ENCODE measurements around the gene CATSPER1.

Gene CATSPER1

DNA sequence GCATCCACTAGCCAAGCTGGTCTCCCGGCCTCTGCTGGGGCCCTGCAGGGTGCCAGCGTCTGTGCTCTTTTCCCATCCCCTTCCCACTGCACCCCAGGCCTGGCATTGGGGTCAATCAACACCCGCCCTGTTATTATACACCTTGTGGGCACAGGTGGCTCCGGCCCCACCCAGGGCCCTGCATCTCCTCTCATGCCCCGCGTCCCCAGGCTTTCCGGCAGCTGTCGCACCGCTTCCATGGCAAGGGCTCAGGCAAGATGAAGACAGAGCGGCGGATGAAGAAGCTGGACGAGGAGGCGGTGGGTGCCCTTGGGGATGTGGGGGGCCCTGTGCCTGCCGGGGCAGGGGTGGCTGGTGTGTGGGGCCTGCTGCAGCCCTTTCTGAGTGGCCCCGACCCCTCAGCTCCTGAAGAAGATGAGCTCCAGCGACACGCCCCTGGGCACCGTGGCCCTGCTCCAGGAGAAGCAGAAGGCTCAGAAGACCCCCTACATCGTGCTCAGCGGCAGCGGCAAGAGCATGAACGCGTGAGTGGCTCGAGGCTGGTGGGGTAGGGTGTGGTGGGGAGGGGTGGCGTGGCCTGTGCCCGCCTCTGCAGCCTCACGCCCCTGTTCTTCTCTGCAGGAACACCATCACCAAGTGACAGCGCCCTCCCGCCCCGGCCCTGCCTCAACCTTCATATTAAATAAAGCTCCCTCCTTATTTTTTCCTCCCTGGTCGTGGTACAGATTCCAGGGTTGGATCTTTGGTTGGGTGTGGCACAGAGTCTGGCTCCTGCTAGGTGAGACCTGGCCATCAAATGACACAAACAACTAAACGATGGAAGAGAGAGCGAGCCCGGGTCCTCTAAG is 47.7 kb downstream of the CATSPER1 start:
- no peaks in the 10 kb centered on the region for H3K9me3 Mint-ChIP-seq
- peaks cover 2% of the 10 kb centered on the region for H3K36me3 Mint-ChIP-seq
- peaks cover 6% of the 10 kb centered on the region for H3K4me1 Mint-ChIP-seq
- H3K27ac Mint-ChIP-seq: no peak overlapping the region
- H3K4me3 Mint-ChIP-seq: no peak overlapping the region
- no peaks in the 10 kb centered on the region for H3K27me3 Mint-ChIP-seq

DNA sequence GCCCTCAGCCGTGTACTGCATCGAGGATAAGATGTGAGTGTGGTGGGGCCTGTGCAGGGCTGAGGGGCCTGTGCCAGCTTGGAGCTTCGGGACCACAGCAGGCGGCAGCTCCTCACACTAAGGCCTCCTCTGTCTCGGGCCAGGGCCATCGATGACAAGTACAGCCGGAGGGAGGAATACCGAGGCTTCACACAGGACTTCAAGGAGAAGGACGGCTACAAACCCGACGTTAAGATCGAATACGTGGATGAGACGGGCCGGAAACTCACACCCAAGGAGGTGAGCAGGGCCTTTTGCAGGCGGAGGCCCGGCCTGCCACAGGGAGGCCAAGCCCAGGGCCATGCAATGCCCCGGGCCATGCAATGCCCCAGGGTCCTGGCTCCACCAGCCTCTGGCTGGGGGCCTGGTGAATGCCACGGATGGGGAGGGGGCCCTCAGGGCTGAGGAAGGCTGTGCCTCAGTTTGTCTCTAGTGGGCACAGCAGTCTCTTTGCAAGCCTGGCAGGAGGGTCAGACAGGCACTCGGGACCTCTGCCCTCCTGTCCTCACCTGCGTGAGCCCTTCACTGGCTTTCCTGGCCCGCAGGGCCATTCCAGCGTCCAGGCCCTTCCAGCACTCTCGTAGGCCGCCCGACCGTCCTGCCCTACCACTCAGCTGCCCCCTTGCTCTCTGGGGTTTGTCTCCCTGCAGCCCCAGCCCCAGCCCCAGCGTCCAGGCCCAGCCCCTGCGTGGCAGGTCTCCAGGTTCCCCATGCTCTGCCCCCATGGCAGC is 48.5 kb downstream of the CATSPER1 start:
- H3K27ac Mint-ChIP-seq: no peak overlapping the region
- no peaks in the 10 kb centered on the region for H3K9me3 Mint-ChIP-seq
- no peaks in the 10 kb centered on the region for H3K27me3 Mint-ChIP-seq
- H3K4me1 Mint-ChIP-seq: peaks cover 6% of the 10 kb centered on the region
- H3K36me3 Mint-ChIP-seq: peaks cover 5% of the 10 kb centered on the region
- no peak overlapping the region for H3K4me3 Mint-ChIP-seq

GRCh38 chr11:65976216-65977176 is 49.8 kb downstream of the CATSPER1 start:
- Mint-ChIP-seq H3K27me3 (no peaks in the 10 kb centered on the region), H3K27ac (no peak overlapping the region)

GRCh38 chr11:65975771-65976170 is 50.5 kb downstream of the CATSPER1 start:
- H3K27ac Mint-ChIP-seq: peak overlapping the region; percentile 68
- H3K9me3 Mint-ChIP-seq: no peaks in the 10 kb centered on the region
- peaks cover 13% of the 10 kb centered on the region for H3K4me1 Mint-ChIP-seq
- no peaks in the 10 kb centered on the region for H3K27me3 Mint-ChIP-seq
- peaks cover 10% of the 10 kb centered on the region for H3K36me3 Mint-ChIP-seq
- H3K4me3 Mint-ChIP-seq: no peak overlapping the region

More at GRCh38 chr11:65976216-65977176, 49.8 kb downstream of the CATSPER1 start:
- H3K9me3 Mint-ChIP-seq: no peaks in the 10 kb centered on the region
- no peak overlapping the region for H3K4me3 Mint-ChIP-seq
- peaks cover 9% of the 10 kb centered on the region for H3K36me3 Mint-ChIP-seq
- H3K4me1 Mint-ChIP-seq: peaks cover 13% of the 10 kb centered on the region

DNA sequence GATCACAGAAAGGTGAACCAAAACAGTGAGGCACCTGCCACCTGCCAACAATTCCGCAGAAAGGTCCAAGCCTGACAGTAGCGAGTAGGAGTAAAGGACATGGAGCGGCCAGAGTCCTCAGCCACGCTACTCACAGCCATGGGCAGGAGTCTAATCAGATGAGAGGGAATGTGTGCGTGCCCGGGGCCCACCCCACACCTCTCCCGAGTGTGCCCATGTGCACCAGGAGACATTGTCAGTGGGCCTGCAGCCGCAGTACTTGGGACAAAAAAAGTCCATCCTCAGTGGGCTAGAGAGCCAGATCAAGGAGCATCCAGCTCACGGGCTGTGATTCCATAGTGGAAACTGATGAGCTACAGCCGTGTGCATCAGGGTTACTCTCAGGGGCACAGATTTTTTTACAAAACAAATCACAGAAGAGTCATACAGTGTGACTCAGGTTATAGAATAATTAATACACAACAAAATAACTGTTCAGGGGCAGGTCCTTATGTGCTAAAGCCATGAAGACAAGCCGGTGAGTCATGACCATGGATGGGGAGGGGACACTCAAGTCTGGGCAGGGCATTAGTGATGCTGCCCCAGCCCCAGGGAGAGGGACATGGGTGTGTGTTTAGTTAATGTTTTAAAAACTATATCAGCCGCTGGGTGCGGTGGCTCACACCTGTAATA is 52.7 kb downstream of the CATSPER1 start:
- H3K9me3 Mint-ChIP-seq: no peaks in the 10 kb centered on the region
- H3K4me1 Mint-ChIP-seq: peaks cover 19% of the 10 kb centered on the region
- peak overlapping the region; percentile 68 for H3K27ac Mint-ChIP-seq
- no peaks in the 10 kb centered on the region for H3K27me3 Mint-ChIP-seq
- no peak overlapping the region for H3K4me3 Mint-ChIP-seq
- peaks cover 10% of the 10 kb centered on the region for H3K36me3 Mint-ChIP-seq

- Mint-ChIP-seq H3K27me3 (no peaks in the 10 kb centered on the region), H3K4me3 (no peak overlapping the region), H3K36me3 (peaks cover 15% of the 10 kb centered on the region)
Measured at GRCh38 chr11:65972116-65972515, 54.2 kb downstream of the CATSPER1 start.

GRCh38 chr11:65968600-65969482 is 57.4 kb downstream of the CATSPER1 start:
- Mint-ChIP-seq H3K36me3 (peaks cover 17% of the 10 kb centered on the region), H3K4me3 (no peak overlapping the region), H3K27me3 (no peaks in the 10 kb centered on the region), H3K9me3 (no peaks in the 10 kb centered on the region), H3K27ac (peak overlapping the region; percentile 41), H3K4me1 (peaks cover 24% of the 10 kb centered on the region)

More at GRCh38 chr11:65972116-65972515, 54.2 kb downstream of the CATSPER1 start:
- H3K4me1 Mint-ChIP-seq: peaks cover 25% of the 10 kb centered on the region
- no peaks in the 10 kb centered on the region for H3K9me3 Mint-ChIP-seq
- peak overlapping the region; percentile 52 for H3K27ac Mint-ChIP-seq

DNA sequence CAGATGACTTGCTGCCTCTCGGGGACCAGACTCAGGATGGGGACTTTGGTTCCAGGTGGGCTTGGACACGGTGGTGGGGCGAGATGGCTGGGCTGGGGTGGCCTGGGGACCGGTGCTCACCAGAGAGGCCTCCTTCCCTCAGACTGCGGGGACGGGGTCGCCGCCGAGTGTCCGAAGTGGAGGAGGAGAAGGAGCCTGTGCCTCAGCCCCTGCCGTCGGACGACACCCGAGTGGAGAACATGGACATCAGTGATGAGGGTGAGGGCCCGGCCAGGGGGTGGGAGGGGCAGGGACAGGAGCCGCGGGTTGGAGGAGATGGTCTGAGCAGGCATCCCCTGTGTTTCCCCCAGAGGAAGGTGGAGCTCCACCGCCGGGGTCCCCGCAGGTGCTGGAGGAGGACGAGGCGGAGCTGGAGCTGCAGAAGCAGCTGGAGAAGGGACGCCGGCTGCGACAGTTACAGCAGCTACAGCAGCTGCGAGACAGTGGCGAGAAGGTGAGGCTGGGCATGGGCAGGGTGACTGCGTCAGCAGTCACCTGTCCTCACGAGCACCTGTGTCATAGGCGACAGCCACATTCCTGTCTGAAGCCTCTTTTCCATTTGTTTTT is 58.8 kb downstream of the CATSPER1 start:
- peaks cover 38% of the 10 kb centered on the region for H3K4me1 Mint-ChIP-seq
- peaks cover 22% of the 10 kb centered on the region for H3K36me3 Mint-ChIP-seq
- H3K9me3 Mint-ChIP-seq: no peaks in the 10 kb centered on the region
- H3K27me3 Mint-ChIP-seq: no peaks in the 10 kb centered on the region
- no peak overlapping the region for H3K4me3 Mint-ChIP-seq
- no peak overlapping the region for H3K27ac Mint-ChIP-seq
